H1 (cell line): ENCODE results near the gene PTPRD. TPM values are rescaled to one million over a fixed set of nuclear protein-coding genes. Genes with fewer than 3 reads are reported as not detected.

Experiments used
- CTCF ChIA-PET: fragments of 300-600 bp; sonication (Branson Sonifier 250); formaldehyde crosslinking; loops from one replicate; lab custom pipeline; 2021; ENCODE audit not compliant: partially characterized antibody; lab: Charles Lee
- POLR2A ChIA-PET: fragments of 300-600 bp; sonication (Branson Sonifier 250); formaldehyde crosslinking; loops from one replicate; lab custom pipeline; 2021; ENCODE audit warnings: inconsistent platforms; ENCODE audit not compliant: partially characterized antibody; lab: Charles Lee
- DNase-seq, 2 experiments: peaks; one replicate each; pipeline versions ENCODE4 v3.0.0 to v3.0.0-alpha.2; 2010 to 2022; ENCODE audit warnings: low spot score in 2 of 2, low read depth in 1 of 2, mixed read lengths in 1 of 2
- FAIRE-seq: peaks from 2 replicates; lab custom pipeline; 2011; peaks lifted over from hg19 to GRCh38; lab: Jason Lieb, UNC
- H2AFZ ChIP-seq: 2 replicates; pipeline ENCODE4 v1.8.1; 2012; ENCODE audit warnings: low read length, inconsistent platforms
- H2AK5ac ChIP-seq: 2 replicates; pipeline ENCODE4 v1.6.1; 2013; ENCODE audit warnings: low read depth, low read length
- H2BK120ac ChIP-seq: replicated peaks from 2 replicates; pipeline ENCODE3; 2013; ENCODE audit warnings: low read depth, low read length, inconsistent platforms
- H2BK12ac ChIP-seq: 2 replicates; pipeline ENCODE4 v1.6.1; 2013; ENCODE audit warnings: low read depth, low read length
- H2BK15ac ChIP-seq: 2 replicates; pipeline ENCODE4 v1.6.1; 2013; ENCODE audit warnings: low read length
- H2BK20ac ChIP-seq: 2 replicates; pipeline ENCODE4 v1.6.1; 2013; ENCODE audit warnings: low read length
- H2BK5ac ChIP-seq: 2 replicates; pipeline ENCODE4 v1.6.1; 2013; ENCODE audit warnings: low read depth, low read length
- H3K14ac ChIP-seq: 2 replicates; pipeline ENCODE4 v1.6.1; 2013; ENCODE audit warnings: inconsistent platforms; ENCODE audit not compliant: insufficient read length
- H3K18ac ChIP-seq: 2 replicates; pipeline ENCODE4 v1.6.1; 2013; ENCODE audit warnings: low read length; ENCODE audit errors: extremely low read depth
- H3K23ac ChIP-seq: 2 replicates; pipeline ENCODE4 v1.6.1; 2013; ENCODE audit warnings: inconsistent platforms; ENCODE audit not compliant: insufficient read length
- H3K23me2 ChIP-seq: 2 replicates; pipeline ENCODE4 v1.6.1; 2013; ENCODE audit warnings: low read depth, low read length
- H3K27ac ChIP-seq: 2 replicates; pipeline ENCODE4 v1.6.1; 2011; ENCODE audit warnings: low read depth, low read length, inconsistent platforms
- H3K27me3 ChIP-seq, 4 experiments: replicated peaks in 1 of 4; 1 replicate in 1 of 4; 2 replicates in 3 of 4; pipeline versions ENCODE4 v1.6.1 to v1.8.1; 2011 to 2013; ENCODE audit warnings: low read length in 3 of 4, mild to moderate bottlenecking in 3 of 4, inconsistent platforms in 2 of 4, mixed read lengths in 2 of 4, moderate library complexity in 1 of 4; ENCODE audit not compliant: control insufficient read depth in 3 of 4, insufficient read depth in 3 of 4; ENCODE audit errors: extremely low read depth in 1 of 4
- H3K36me3 ChIP-seq, 4 experiments: 2 replicates each; pipeline versions ENCODE4 v1.6.1 to v1.8.1; 2011 to 2013; ENCODE audit warnings: mild to moderate bottlenecking in 4 of 4, low read length in 3 of 4, moderate library complexity in 2 of 4, control low read depth in 1 of 4, inconsistent platforms in 1 of 4; ENCODE audit not compliant: insufficient read depth in 4 of 4, control insufficient read depth in 2 of 4
- H3K4ac ChIP-seq: replicated peaks from 2 replicates; pipeline ENCODE3; 2013; ENCODE audit warnings: low read length, low read depth, mixed read lengths, inconsistent platforms; ENCODE audit not compliant: insufficient read length
- H3K4me1 ChIP-seq, 4 experiments: replicated peaks in 1 of 4; 1 replicate in 1 of 4; 2 replicates in 3 of 4; pipeline versions ENCODE4 v1.6.1 to v1.8.1; 2011 to 2013; ENCODE audit warnings: low read length in 3 of 4, inconsistent platforms in 2 of 4, mixed read lengths in 1 of 4; ENCODE audit not compliant: insufficient read depth in 4 of 4, control insufficient read depth in 3 of 4
- H3K4me2 ChIP-seq, 2 experiments: 2 replicates each; pipeline versions ENCODE4 v1.6.1 to v1.8.1; 2011 to 2013; ENCODE audit warnings: low read depth in 2 of 2, low read length in 2 of 2, control low read depth in 1 of 2, inconsistent platforms in 1 of 2, mild to moderate bottlenecking in 1 of 2; ENCODE audit not compliant: insufficient read depth in 1 of 2
- H3K4me3 ChIP-seq, 4 experiments: fragments of 200-600, 300-600 bp in 1 of 4; sonication (generic), shearing (Covaris generic), sonication (Bioruptor Twin) in 1 of 4; 2 replicates each; pipeline versions ENCODE4 v1.5.1 to v1.8.1; 2011 to 2016; ENCODE audit warnings: low read length in 4 of 4, low read depth in 3 of 4, control low read depth in 2 of 4, inconsistent platforms in 2 of 4, mild to moderate bottlenecking in 2 of 4, mixed read lengths in 1 of 4, moderate library complexity in 1 of 4; ENCODE audit not compliant: insufficient read depth in 2 of 4; ENCODE audit errors: extremely low read depth in 1 of 4
- H3K56ac ChIP-seq: replicated peaks from 2 replicates; pipeline ENCODE3; 2013; ENCODE audit warnings: low read depth, mild to moderate bottlenecking, mixed read lengths, low read length, inconsistent platforms; ENCODE audit not compliant: insufficient read length
- H3K79me1 ChIP-seq: 2 replicates; pipeline ENCODE4 v1.6.1; 2013; ENCODE audit warnings: low read depth, low read length, control low read depth
- H3K79me2 ChIP-seq, 2 experiments: 2 replicates each; pipeline versions ENCODE4 v1.6.1 to v1.8.1; 2012 to 2013; ENCODE audit warnings: low read length in 2 of 2, mild to moderate bottlenecking in 2 of 2, inconsistent platforms in 1 of 2; ENCODE audit not compliant: insufficient read depth in 2 of 2, control insufficient read depth in 1 of 2
- H3K9ac ChIP-seq, 4 experiments: replicated peaks in 1 of 4; 1 replicate in 1 of 4; 2 replicates in 3 of 4; pipeline versions ENCODE4 v1.6.1 to v1.8.1; 2011 to 2013; ENCODE audit warnings: low read depth in 3 of 4, low read length in 3 of 4, control low read depth in 2 of 4, mild to moderate bottlenecking in 2 of 4, moderate library complexity in 2 of 4, inconsistent platforms in 1 of 4; ENCODE audit errors: extremely low read depth in 1 of 4
- H3K9me3 ChIP-seq, 2 experiments: 2 replicates each; pipeline versions ENCODE4 v1.6.1 to v1.8.1; 2012 to 2013; ENCODE audit warnings: mild to moderate bottlenecking in 2 of 2, moderate library complexity in 2 of 2, control low read depth in 1 of 2, inconsistent platforms in 1 of 2, low read depth in 1 of 2, low read length in 1 of 2, mixed read lengths in 1 of 2; ENCODE audit not compliant: insufficient read depth in 2 of 2
- H4K20me1 ChIP-seq, 2 experiments: replicated peaks in 1 of 2; 2 replicates each; pipeline versions ENCODE3 to v1.8.1; 2011 to 2013; ENCODE audit warnings: inconsistent platforms in 2 of 2, low read length in 2 of 2, mild to moderate bottlenecking in 1 of 2; ENCODE audit not compliant: insufficient read depth in 2 of 2, control insufficient read depth in 1 of 2
- H4K5ac ChIP-seq: 2 replicates; pipeline ENCODE4 v1.6.1; 2013; ENCODE audit warnings: low read length, low read depth, mixed read lengths, inconsistent platforms; ENCODE audit not compliant: insufficient read length
- H4K8ac ChIP-seq: 2 replicates; pipeline ENCODE4 v1.8.0; 2013; ENCODE audit warnings: mild to moderate bottlenecking, moderate library complexity, low read length, inconsistent platforms; ENCODE audit not compliant: insufficient read depth; ENCODE audit errors: extremely low read depth
- H4K91ac ChIP-seq: replicated peaks from 2 replicates; pipeline ENCODE3; 2013; ENCODE audit warnings: low read length, mixed read lengths, inconsistent platforms; ENCODE audit not compliant: insufficient read length
- ATF2 ChIP-seq: IDR thresholded peaks from 2 replicates; pipeline ENCODE4 v1.6.1; 2012; ENCODE audit warnings: low read length, inconsistent platforms
- CBX5 ChIP-seq: fragments of 300-800, 300-1000 bp; sonication (generic); IDR thresholded peaks from 2 replicates; pipeline ENCODE4 v1.7.1; 2016; ENCODE audit warnings: antibody characterized with exemption, low read length, low read depth
- GTF2F1 ChIP-seq: IDR thresholded peaks from 2 replicates; pipeline ENCODE4 v1.6.1; 2012; ENCODE audit warnings: low read depth, low read length, improper control_type of control experiment, borderline replicate concordance
- JUN ChIP-seq: IDR thresholded peaks from 2 replicates; pipeline ENCODE4 v1.6.1; 2011; ENCODE audit warnings: low read depth, mild to moderate bottlenecking, improper control_type of control experiment, low read length
- MAX ChIP-seq: IDR thresholded peaks from 2 replicates; pipeline ENCODE4 v1.6.1; 2012; ENCODE audit warnings: inconsistent platforms
- NRF1 ChIP-seq: IDR thresholded peaks from 2 replicates; pipeline ENCODE4 v1.6.1; 2011; ENCODE audit warnings: mild to moderate bottlenecking, low read depth, low read length, improper control_type of control experiment
- RAD21 ChIP-seq, 2 experiments: IDR thresholded peaks in 1 of 2; conservative IDR thresholded peaks in 1 of 2; 2 replicates each; pipeline ENCODE4 v1.6.1; 2011; ENCODE audit warnings: low read depth in 2 of 2, low read length in 2 of 2, improper control_type of control experiment in 1 of 2, inconsistent platforms in 1 of 2, mild to moderate bottlenecking in 1 of 2, moderate library complexity in 1 of 2
- TBP ChIP-seq: IDR thresholded peaks from 2 replicates; pipeline ENCODE4 v1.6.1; 2011; ENCODE audit warnings: low read depth, low read length, improper control_type of control experiment
- TEAD4 ChIP-seq: IDR thresholded peaks from 2 replicates; pipeline ENCODE4 v1.6.1; 2012; ENCODE audit warnings: low read depth, low read length, inconsistent platforms, mixed read lengths
- WGBS, 2 experiments: shearing (Covaris generic) in 1 of 2; methylation state at CpG; one replicate each; pipeline versions ENCODE4 v1.1.6 to v1.1.7; 2013 to 2015; ENCODE audit warnings: low lambda C conversion rate in 2 of 2, mixed read lengths in 2 of 2, inconsistent platforms in 1 of 2, low coverage in 1 of 2, missing lambda C conversion rate in 1 of 2; ENCODE audit not compliant: insufficient replicate concordance in 2 of 2, insufficient coverage in 1 of 2, insufficient read length in 1 of 2; ENCODE audit errors: extremely low coverage in 1 of 2, missing lambda C conversion rate in 1 of 2; 5-methylcytosine and 5-hydroxymethylcytosine counted together
- polyA plus RNA-seq, 7 experiments: library from polyadenylated mRNA; depleted of rRNA in 3 of 7; stranded (reverse) in 5 of 7; unstranded in 2 of 7; fragments of >200 nt in 5 of 7; fragments of 200-250 nt in 2 of 7; gene quantifications; 1 replicate in 5 of 7; 2 replicates in 1 of 7; 4 replicates in 1 of 7; pipeline versions ENCODE4 v1.2.1 to v1.2.3, GENCODE V29; 2011 to 2013; ENCODE audit warnings: missing spikeins in 2 of 7, mixed read lengths in 2 of 7
- total RNA-seq: library from RNA; stranded (reverse); fragmentation: NEBNext Ultra II Directional; extraction: Animal tissue kit (Norgen Biotek cat#: 25700); gene quantifications from 2 replicates; pipeline ENCODE4 v1.2.1, GENCODE V29; 2021

PTPRD gene
- total and polyA plus RNA-seq, 2 of the 8 experiments (the other 6 are each of a cell fraction or from before 2014, with no cell fraction given) = 17.2 to 77.0 TPM

GRCh38 chr9:8727191-8727590, 1885.6 kb downstream of the PTPRD start:
- Histone ChIP-seq H2BK5ac (no peak overlapping the region), H3K27me3 (no peaks in the 10 kb centered on the region), H3K79me1 (peaks cover 3% of the 10 kb centered on the region; the same call in 1 of the 2 replicates), H3K4me1 (no peaks in the 10 kb centered on the region), H4K91ac (no peak overlapping the region), H3K4me2 (no peak overlapping the region), H3K18ac (no peak overlapping the region), H2BK120ac (no peak overlapping the region), H4K20me1 (no peaks in the 10 kb centered on the region), H2AK5ac (no peak overlapping the region), H3K36me3 (no peaks in the 10 kb centered on the region), H4K8ac (no peak overlapping the region), H3K9ac (no peak overlapping the region), H3K4me3 (no peak overlapping the region), H2BK20ac (no peak overlapping the region), H3K23ac (no peak overlapping the region), H3K56ac (no peak overlapping the region), H4K5ac (no peak overlapping the region), H2AFZ (no peak overlapping the region), H2BK12ac (no peak overlapping the region), H3K4ac (no peak overlapping the region), H3K9me3 (no peaks in the 10 kb centered on the region), H3K79me2 (no peaks in the 10 kb centered on the region), H3K23me2 (no peaks in the 10 kb centered on the region), H3K14ac (no peak overlapping the region), H2BK15ac (no peak overlapping the region; the same call in 1 of the 2 replicates), H3K27ac (no peak overlapping the region)
- no peak for DNase-seq
- 54% methylated on average over 2 of the region's 2 CpGs; no CpG with 5 or more reads in 1 of the 2 experiments for WGBS, 2 experiments
- CTCF ChIA-PET = no interaction called here
- POLR2A ChIA-PET = interaction anchor here (1.1 kb wide), 1 partner anchor 10 kb away, joined by 3 read pairs; no protein-coding TSS in a partner anchor
- no peak for FAIRE-seq
- TF ChIP-seq ATF2 (no peak), NRF1 (no peak), GTF2F1 (no peak), CBX5 (no peak), RAD21 (IDR thresholded peaks at IDR 0.05 in 1 of 2, conservative IDR thresholded peaks at IDR 0.05 in 1 of 2; ENCODE audit: low read depth in 2 of 2, low read length in 2 of 2) (no peak), TEAD4 (no peak), TBP (no peak), JUN (no peak), MAX (no peak)
